Liver (tissue), 3 donors: Measurements from ENCODE around the gene PVALEF.

ENCODE experiments used
- EGR1 ChIP-seq, 2 donors: IDR thresholded peaks; 2 replicates each; pipeline ENCODE4 v1.6.1; 2016 to 2018; ENCODE audit warnings: antibody characterized with exemption in 2 of 2, low read depth in 2 of 2
- GABPA ChIP-seq, 2 donors: IDR thresholded peaks in 1 of 2; conservative IDR thresholded peaks in 1 of 2; 2 replicates each; pipeline ENCODE4 v1.6.1; 2016; ENCODE audit warnings: antibody characterized with exemption in 2 of 2, mild to moderate bottlenecking in 1 of 2, moderate library complexity in 1 of 2
- HNF4G ChIP-seq: IDR thresholded peaks from 2 replicates; pipeline ENCODE4 v1.6.1; 2016; ENCODE audit warnings: antibody characterized with exemption
- JUND ChIP-seq, 2 donors: IDR thresholded peaks; 2 replicates each; pipeline ENCODE4 v1.6.1; 2016; ENCODE audit warnings: antibody characterized with exemption in 2 of 2
- RAD21 ChIP-seq, 2 donors: IDR thresholded peaks; 2 replicates each; pipeline ENCODE4 v1.6.1; 2016; ENCODE audit warnings: antibody characterized with exemption in 2 of 2, mild to moderate bottlenecking in 2 of 2
- SP1 ChIP-seq: IDR thresholded peaks from 2 replicates; pipeline ENCODE4 v1.6.1; 2018; ENCODE audit warnings: antibody characterized with exemption, mild to moderate bottlenecking
- TAF1 ChIP-seq: conservative IDR thresholded peaks from 2 replicates; pipeline ENCODE4 v1.6.1; 2016; ENCODE audit warnings: antibody characterized with exemption, mild to moderate bottlenecking
- YY1 ChIP-seq: IDR thresholded peaks from 2 replicates; pipeline ENCODE4 v1.6.1; 2016; ENCODE audit warnings: antibody characterized with exemption, mild to moderate bottlenecking
- TF ChIP-seq, protein P1 (sequence below): fragments of 150-350 bp; IDR thresholded peaks from 2 replicates; pipeline ENCODE4 v1.5.1; 2017; ENCODE audit warnings: improper control_type of control experiment, low read depth, low read length; ENCODE audit not compliant: missing input control
- TF ChIP-seq, protein P2 (sequence below): IDR thresholded peaks from 2 replicates; pipeline ENCODE4 v1.6.1; 2016; ENCODE audit warnings: antibody characterized with exemption, mild to moderate bottlenecking
- TF ChIP-seq, protein P3 (sequence below): IDR thresholded peaks from 2 replicates; pipeline ENCODE4 v1.6.1; 2016; ENCODE audit warnings: antibody characterized with exemption
- TF ChIP-seq, protein P4 (sequence below): IDR thresholded peaks from 2 replicates; pipeline ENCODE4 v1.6.1; 2016; ENCODE audit warnings: antibody characterized with exemption
- TF ChIP-seq, protein P5 (sequence below): IDR thresholded peaks from 2 replicates; pipeline ENCODE4 v1.6.1; 2016; ENCODE audit warnings: antibody characterized with exemption
- donor health status: healthy.
- donor health status: healthy.

DNA sequence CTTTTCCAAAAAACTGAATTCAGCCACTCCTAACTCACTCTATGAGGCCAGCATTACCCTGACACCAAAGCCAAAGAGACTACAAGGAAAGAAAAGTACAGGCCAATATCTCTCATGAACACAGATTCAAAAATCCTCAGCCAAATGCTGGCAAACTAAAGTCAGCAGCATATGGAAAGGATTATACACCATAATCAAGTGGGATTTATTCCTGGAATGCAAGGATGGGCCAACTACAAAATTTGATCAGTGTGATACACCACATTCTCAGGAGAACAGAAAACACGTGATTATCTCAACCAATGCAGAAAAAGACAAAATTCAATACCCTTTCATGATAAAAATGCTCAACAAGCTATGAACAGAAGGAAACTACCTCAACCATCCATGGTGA lies 8.5 kb downstream of the PVALEF start:
- no peak for TF ChIP-seq TAF1
- TF ChIP-seq, protein P1, sequence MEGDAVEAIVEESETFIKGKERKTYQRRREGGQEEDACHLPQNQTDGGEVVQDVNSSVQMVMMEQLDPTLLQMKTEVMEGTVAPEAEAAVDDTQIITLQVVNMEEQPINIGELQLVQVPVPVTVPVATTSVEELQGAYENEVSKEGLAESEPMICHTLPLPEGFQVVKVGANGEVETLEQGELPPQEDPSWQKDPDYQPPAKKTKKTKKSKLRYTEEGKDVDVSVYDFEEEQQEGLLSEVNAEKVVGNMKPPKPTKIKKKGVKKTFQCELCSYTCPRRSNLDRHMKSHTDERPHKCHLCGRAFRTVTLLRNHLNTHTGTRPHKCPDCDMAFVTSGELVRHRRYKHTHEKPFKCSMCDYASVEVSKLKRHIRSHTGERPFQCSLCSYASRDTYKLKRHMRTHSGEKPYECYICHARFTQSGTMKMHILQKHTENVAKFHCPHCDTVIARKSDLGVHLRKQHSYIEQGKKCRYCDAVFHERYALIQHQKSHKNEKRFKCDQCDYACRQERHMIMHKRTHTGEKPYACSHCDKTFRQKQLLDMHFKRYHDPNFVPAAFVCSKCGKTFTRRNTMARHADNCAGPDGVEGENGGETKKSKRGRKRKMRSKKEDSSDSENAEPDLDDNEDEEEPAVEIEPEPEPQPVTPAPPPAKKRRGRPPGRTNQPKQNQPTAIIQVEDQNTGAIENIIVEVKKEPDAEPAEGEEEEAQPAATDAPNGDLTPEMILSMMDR: no peak
- no peak for TF ChIP-seq YY1
- TF ChIP-seq JUND (IDR thresholded peaks at IDR 0.05): no peak
- TF ChIP-seq, protein P2, sequence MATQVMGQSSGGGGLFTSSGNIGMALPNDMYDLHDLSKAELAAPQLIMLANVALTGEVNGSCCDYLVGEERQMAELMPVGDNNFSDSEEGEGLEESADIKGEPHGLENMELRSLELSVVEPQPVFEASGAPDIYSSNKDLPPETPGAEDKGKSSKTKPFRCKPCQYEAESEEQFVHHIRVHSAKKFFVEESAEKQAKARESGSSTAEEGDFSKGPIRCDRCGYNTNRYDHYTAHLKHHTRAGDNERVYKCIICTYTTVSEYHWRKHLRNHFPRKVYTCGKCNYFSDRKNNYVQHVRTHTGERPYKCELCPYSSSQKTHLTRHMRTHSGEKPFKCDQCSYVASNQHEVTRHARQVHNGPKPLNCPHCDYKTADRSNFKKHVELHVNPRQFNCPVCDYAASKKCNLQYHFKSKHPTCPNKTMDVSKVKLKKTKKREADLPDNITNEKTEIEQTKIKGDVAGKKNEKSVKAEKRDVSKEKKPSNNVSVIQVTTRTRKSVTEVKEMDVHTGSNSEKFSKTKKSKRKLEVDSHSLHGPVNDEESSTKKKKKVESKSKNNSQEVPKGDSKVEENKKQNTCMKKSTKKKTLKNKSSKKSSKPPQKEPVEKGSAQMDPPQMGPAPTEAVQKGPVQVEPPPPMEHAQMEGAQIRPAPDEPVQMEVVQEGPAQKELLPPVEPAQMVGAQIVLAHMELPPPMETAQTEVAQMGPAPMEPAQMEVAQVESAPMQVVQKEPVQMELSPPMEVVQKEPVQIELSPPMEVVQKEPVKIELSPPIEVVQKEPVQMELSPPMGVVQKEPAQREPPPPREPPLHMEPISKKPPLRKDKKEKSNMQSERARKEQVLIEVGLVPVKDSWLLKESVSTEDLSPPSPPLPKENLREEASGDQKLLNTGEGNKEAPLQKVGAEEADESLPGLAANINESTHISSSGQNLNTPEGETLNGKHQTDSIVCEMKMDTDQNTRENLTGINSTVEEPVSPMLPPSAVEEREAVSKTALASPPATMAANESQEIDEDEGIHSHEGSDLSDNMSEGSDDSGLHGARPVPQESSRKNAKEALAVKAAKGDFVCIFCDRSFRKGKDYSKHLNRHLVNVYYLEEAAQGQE: no peak
- TF ChIP-seq, protein P3, sequence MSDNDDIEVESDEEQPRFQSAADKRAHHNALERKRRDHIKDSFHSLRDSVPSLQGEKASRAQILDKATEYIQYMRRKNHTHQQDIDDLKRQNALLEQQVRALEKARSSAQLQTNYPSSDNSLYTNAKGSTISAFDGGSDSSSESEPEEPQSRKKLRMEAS: no peak
- TF ChIP-seq HNF4G: no peak
- no peak for TF ChIP-seq GABPA (IDR thresholded peaks at IDR 0.05 in 1 of 2, conservative IDR thresholded peaks at IDR 0.05 in 1 of 2)
- no peak for TF ChIP-seq SP1
- TF ChIP-seq EGR1 (IDR thresholded peaks at IDR 0.05; ENCODE audit: low read depth in 2 of 2): no peak
- no peak for TF ChIP-seq RAD21 (IDR thresholded peaks at IDR 0.05)
- TF ChIP-seq, protein P4, sequence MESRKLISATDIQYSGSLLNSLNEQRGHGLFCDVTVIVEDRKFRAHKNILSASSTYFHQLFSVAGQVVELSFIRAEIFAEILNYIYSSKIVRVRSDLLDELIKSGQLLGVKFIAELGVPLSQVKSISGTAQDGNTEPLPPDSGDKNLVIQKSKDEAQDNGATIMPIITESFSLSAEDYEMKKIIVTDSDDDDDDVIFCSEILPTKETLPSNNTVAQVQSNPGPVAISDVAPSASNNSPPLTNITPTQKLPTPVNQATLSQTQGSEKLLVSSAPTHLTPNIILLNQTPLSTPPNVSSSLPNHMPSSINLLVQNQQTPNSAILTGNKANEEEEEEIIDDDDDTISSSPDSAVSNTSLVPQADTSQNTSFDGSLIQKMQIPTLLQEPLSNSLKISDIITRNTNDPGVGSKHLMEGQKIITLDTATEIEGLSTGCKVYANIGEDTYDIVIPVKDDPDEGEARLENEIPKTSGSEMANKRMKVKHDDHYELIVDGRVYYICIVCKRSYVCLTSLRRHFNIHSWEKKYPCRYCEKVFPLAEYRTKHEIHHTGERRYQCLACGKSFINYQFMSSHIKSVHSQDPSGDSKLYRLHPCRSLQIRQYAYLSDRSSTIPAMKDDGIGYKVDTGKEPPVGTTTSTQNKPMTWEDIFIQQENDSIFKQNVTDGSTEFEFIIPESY: no peak
- TF ChIP-seq, protein P5, sequence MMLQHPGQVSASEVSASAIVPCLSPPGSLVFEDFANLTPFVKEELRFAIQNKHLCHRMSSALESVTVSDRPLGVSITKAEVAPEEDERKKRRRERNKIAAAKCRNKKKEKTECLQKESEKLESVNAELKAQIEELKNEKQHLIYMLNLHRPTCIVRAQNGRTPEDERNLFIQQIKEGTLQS: no peak
